HG03095 (cell line): Measurements from ENCODE around the gene ERV3-1.
"Not testable (repeated sequence)": the region's sequence is repeated elsewhere in the genome, so short reads cannot be mapped to it uniquely, and the experiment has no call there.

Experiments
- ATAC-seq: cut with Tn5 transposase; IDR thresholded peaks from one replicate; pipeline ENCODE4 v1.9.1; 2021; ENCODE audit warnings: moderate library complexity; ENCODE audit not compliant: unreplicated experiment

ERV3-1 gene, protein sequence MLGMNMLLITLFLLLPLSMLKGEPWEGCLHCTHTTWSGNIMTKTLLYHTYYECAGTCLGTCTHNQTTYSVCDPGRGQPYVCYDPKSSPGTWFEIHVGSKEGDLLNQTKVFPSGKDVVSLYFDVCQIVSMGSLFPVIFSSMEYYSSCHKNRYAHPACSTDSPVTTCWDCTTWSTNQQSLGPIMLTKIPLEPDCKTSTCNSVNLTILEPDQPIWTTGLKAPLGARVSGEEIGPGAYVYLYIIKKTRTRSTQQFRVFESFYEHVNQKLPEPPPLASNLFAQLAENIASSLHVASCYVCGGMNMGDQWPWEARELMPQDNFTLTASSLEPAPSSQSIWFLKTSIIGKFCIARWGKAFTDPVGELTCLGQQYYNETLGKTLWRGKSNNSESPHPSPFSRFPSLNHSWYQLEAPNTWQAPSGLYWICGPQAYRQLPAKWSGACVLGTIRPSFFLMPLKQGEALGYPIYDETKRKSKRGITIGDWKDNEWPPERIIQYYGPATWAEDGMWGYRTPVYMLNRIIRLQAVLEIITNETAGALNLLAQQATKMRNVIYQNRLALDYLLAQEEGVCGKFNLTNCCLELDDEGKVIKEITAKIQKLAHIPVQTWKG

DNA sequence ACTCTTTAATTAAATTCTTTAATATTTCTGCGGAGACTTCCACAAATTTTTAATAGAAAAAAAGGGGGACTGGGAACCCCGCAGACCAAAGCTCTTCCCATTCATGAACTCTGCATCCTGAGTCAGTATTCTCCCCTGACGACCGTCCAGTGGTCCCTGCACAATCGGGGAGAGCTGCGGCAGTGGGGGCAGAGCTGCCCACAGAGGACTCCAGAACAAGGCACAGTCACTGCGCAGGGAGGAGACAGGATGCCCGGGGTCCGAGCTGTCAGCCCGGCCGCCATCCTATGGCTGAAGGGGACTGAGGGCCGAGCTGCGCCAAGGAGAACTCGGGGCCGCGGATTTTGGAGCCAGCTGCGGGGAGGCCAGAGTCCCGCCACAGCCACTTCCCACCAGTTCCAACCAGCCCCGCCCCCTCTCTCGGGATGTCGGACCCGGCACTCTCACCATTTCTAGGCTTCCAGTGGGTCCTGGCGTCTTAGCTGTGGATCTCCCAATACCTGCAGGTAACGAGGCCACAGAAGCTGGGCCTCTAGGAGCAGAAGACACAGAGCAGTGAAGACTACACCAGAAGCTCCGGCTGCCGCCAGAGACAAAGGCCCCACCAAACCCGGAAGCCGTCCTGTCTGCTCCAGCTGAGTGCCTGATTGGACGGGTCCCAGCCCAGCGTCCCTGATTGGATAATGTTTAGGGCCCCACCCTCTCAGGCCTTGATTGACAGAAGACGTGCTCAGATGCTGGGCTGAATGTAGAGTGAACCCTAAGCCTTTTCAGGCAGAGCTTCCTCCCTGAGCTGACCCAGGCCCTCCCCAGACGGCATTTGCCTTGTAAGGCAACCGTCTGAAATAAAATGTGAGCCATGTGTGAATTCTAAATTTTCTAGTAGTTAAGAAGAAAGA is at the start of gene ERV3-1:
Gene ERV3-1, minus strand, starts transcription at position 594 of the 899 bp plus-strand sequence. CDS start 13,661 bp downstream, outside the sequence.
- peak; percentile 100 for ATAC-seq

GRCh38 chr7:65055786-65056185 is 49.3 kb upstream of the ERV3-1 start:
- ATAC-seq = not testable (repeated sequence)

DNA sequence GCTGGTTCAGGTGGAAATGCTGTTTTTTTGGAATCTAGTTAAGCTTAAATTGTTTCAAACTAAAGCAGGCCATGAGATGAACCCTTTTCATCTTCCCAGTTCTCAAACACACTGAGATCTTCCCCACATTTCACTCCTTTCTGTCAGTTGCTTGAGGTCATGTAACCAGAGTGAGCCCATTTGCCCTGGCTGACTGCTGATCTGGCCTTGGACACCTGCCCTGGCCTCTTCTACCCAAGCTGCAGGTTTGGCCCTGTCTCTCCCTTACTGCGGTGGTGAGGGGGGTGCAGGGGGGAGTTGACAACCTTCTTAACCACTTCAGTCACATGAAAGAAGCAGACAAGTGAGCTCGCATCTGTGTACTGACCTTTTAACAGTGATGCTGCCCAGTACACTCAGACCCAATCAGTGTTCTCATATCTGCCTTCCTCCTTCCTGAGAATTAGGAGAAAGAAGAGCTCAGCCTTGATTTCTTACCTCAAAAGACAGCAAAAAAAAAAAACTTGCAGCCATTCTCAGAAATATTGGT is 48.0 kb upstream of the ERV3-1 start:
- not testable (repeated sequence) for ATAC-seq

DNA sequence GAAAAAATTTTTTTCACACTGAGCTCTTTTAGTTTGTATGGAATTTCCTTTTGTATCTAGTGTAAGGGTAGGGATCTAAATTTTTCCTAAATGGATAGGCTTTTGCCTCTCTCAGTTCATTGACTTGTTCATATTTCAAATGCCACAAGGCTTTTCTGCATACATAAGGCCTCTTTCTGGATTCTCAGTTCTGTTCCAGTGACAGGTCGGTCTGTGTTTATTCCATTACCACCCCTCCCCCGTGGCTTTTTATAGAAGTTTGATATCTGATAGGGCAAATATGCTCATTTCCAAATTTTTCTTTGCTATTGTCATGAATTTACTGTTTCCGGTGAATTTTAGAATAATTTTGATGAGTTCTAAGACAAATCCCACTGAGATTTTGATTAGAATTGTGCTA is 45.2 kb upstream of the ERV3-1 start:
- ATAC-seq = not testable (repeated sequence)

GRCh38 chr7:65051139-65051538 is 44.7 kb upstream of the ERV3-1 start:
- ATAC-seq = not testable (repeated sequence)

DNA sequence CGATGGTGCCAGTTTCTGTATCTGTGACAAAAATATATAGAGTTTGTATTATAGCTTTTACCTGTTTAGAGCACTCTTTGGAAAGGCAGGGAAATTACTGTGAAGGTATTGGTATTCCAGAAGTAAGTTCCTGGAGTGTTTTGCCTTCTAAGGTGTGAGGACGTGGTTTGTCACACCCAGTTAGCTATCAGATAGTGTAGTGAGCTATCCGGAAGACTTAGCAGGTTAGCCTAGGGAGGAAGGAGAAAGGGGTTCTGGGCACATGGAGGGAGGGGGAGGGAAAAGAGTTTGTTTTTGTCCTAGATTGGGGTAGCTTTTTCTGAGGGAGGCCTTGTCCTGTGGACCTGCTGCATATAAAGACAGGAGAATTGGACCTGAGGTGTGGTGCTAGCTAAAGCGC is 39.8 kb upstream of the ERV3-1 start:
- ATAC-seq = not testable (repeated sequence)

GRCh38 chr7:65045589-65045988 is 39.1 kb upstream of the ERV3-1 start:
- not testable (repeated sequence) for ATAC-seq

DNA sequence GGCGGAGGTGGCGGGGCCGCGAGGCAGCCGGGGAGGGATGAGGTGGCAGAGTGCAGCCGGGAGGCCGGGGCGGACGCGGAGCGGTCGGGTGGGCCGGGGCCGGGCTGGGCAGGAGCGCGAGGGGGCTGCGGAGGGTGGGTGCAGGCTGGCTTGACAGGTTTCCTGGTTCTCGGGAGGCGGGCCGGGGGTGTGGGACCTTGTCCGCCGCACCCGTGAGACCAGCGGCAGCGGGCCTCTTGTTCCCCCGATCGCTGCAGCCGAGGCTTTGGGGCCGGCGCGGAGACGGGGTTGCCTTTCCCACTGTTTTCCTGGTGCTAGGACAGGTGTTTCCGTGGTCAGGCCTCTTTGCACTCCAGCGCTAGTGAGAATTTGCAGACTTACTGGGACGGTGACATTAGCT is 32.3 kb upstream of the ERV3-1 start:
- ATAC-seq = peak; percentile 5

DNA sequence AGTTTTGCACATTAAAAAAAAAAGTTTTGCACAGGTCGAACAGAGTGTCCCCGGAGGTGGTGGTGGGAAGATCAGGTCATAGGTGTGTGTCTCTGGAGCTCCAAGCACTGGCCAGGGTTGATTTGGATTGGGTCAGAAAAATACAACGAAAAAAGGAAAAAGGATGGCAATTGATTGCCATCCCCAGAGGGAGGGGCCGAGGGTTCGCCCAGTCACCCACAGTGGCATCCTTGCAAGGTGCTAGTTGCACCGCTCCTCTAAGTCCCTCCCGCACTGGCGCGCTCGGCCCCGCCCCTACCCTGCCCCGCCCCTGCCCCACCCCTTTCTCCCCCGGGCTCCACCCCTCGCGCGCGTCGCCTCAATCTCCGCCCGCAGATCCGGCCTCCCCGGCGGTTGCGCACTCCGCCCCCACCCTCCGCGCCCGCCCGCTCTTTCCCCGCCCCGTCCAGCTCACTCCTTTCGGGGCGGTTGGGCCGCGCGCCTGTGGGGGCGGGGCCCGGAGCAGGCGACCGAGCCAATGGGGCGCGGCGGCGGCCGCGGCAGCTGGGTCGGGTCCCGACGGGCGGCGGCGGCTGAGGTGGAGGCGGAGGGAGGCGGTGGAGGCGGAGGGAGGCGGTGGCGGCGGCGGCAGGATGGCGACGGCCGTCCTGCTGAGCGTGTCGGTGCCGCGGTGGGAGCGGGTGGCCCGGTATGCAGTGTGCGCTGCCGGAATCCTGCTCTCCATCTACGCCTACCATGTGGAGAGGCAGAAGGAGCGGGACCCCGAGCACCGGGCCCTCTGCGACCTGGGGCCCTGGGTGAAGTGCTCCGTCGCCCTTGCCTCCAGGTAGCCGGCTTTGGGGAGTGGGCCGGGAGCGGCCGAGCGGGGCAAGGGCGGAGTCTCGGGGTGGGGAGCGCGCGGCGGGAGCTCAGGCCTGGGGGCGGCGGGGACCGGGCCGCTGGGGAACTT is 31.5 kb upstream of the ERV3-1 start:
- ATAC-seq = peak; percentile 86

DNA sequence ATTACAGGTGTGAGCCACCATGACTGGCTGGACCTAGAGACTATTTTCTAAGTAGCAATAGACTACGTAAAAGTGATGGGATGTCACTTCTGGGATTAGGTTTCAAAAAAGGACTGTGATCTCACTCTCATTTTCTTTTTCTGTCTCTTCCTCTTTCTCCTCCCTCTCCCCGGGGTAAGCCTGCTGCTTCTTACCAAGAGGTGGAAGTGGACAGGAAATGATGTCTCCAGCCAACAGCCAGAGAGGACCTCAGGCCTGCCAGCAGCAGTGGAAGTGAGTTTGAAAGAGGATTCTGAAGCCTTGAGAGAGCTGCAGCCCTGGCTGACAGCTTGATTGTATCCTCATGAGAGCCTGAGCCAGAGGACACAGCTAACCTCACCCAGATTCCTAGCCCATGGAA is 30.0 kb upstream of the ERV3-1 start:
- ATAC-seq = not testable (repeated sequence)

- not testable (repeated sequence) for ATAC-seq
These were observed 29.0 kb upstream of the ERV3-1 start for GRCh38 chr7:65035469-65035868.

GRCh38 chr7:65034120-65034782 is 27.8 kb upstream of the ERV3-1 start:
- ATAC-seq = not testable (repeated sequence)

DNA sequence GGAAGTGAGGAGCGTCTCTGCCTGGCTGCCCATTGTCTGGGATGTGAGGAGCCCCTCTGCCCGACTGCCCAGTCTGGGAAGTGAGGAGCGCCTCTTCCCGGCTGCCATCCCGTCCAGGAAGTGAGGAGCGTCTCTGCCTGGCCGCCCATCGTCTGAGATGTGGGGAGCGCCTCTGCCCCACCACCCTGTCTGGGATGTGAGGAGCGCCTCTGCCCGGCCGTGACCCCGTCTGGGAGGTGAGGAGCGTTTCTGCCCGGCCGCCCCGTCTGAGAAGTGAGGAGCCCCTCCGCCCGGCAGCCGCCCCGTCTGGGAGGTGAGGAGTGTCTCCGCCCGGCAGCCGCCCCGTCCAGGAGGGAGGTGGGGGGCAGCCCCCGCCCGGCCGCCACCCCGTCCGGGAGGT is 26.9 kb upstream of the ERV3-1 start:
- ATAC-seq = not testable (repeated sequence)

DNA sequence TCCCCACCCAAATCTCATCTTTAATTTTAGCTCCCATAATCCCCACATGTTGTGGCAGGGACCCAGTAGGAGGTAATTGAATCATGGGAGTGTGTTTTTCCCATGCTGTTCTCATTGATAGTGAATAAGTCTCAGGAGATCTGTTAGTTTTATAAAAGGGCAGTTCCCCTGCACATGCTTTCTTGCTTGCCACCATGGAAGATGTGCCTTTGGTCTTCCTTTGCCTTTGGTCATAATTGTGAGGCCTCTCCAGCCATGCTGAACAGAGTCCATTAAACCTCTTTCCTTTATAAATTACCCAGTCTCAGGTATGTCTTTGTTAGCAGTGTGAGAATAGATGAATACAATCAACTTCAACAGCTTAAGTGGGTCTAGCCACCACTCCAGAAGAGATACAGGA is 18.5 kb upstream of the ERV3-1 start:
- not testable (repeated sequence) for ATAC-seq

DNA sequence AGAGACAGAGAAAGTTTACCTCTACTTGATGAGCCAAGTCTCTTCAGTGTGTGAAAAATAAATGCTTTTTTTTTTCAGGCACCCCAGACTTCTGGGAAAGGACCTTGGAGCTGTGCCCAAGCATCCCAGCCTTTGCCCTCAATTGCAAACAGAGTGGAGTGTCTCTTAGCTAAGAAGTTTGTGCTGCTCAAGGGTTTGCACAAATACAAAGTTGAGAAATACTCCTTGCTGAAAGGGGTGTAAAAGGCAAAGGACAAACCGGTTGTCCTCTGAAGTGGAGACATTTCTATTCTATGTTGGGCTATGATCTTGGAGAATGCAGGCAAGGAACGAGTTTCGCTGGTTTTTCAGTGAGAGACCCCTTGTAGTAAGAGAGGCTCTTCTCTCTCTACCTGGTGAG is 14.5 kb upstream of the ERV3-1 start:
- not testable (repeated sequence) for ATAC-seq

DNA sequence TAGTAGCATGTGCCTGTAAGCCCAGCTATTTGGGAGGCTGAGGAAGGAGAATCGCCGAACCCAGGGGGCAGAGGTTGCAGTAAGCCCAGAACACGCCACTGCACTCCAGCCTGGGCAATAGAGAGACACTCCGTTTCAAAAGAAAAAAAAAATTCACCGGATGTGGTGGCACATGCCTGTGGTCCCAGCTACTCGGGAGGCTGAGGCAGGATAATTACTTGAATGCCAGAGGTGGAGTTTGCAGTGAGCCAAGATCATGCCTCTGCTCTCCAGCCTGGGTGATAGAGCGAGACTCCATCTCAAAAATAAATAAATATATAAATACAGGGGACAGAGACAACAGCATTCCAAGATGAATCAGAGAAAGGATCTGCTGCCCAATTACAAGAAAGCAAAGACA is 3.4 kb upstream of the ERV3-1 start:
- ATAC-seq = not testable (repeated sequence)

- ATAC-seq = not testable (repeated sequence)
These were observed 2.9 kb upstream of the ERV3-1 start for GRCh38 chr7:65009394-65009793.

DNA sequence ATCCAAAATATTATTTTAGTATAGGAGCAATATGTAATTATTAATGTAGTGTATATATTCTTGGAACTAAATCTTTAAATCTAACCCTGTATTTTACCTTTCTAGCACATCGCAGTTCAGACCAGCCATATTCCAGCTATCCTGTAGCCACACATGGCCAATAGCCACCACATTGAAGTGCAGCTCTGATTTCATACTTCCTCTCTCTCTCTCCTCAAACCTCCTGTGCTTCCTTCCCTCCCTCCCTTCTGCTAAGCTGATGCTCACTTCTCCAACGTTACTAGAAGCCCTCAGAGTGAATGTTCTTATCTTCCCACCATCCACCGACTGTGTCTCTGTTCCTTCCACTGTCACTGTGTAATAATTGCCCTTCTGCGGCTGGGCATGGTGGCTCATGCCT is 549 bp upstream of the ERV3-1 start:
- ATAC-seq = not testable (repeated sequence)

- no peak for ATAC-seq
These were observed 1.9 kb downstream of the ERV3-1 start for GRCh38 chr7:65004575-65004974.
